RCC 7860 (cell line): ENCODE data around the gene TLK2.
A peak's percentile ranks its signal among the peaks of the same experiment; 100 is the strongest.

Experiments
- DNase-seq: peaks from one replicate; pipeline ENCODE4 v3.0.0-alpha.2; 2015; ENCODE audit warnings: low spot score
- FAIRE-seq: peaks from 2 replicates; lab custom pipeline; 2012; peaks lifted over from hg19 to GRCh38; lab: Jason Lieb, UNC

TLK2 gene

DNA sequence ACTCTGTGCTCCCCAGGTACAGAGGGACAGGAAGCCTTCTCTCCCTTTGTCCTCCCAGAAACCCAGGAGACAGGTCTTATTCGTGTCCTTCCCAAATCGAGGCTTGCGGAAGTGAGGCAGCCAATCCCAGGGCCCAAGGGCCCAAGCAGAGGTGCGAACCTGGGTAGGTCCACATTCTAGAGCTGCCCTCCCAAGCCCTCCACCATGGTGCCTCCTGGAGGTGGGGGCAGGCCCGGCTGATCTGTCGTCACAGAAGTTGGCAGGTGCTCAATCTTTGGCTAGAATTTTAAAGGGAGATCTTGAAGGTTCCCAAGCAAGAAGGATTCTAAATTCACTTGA is 170.3 kb downstream of the TLK2 start:
- no peak for FAIRE-seq

DNA sequence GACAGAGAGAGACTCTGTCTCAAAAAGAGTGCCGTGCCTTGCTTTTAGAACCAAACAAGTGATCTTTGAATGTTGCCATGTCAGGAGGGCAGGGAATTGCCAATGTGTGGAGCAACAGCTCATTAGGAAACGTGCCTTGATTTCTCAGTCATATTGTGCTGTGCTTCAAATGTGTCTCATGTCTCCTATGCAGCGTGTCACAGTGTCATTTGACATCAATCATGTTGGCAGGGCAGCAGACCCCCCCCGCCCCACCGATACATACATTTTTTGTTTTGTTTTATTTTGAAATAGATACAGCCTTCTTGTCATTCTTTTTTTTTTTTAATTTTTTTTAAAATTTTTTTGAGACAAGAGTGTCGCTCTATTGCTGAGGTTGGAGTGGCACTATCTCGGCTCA is 170.9 kb downstream of the TLK2 start:
- FAIRE-seq = no peak
- no peak for DNase-seq

More for the DNA sequence above, 170.3 kb downstream of the TLK2 start:
- DNase-seq = no peak

DNA sequence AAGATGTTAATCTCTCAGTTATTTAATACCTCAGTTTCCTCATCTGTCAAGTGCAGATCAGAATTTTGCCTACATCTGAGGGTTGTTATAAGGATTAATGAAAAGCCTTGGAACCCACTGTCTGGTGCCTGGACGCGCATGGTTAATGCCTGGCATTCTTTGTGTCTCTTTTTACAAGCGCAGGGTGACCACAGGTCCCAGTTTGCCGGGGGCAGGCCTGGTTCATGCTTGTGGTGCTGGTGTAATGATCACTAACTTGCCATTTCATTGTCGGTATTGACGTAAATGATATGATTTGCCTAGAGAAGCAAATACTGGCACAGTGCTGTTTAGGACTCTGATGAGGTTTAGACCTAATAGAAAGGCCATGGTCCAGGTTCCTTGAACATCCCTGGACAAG is 172.0 kb downstream of the TLK2 start:
- DNase-seq = peak; percentile 47
- no peak for FAIRE-seq

DNA sequence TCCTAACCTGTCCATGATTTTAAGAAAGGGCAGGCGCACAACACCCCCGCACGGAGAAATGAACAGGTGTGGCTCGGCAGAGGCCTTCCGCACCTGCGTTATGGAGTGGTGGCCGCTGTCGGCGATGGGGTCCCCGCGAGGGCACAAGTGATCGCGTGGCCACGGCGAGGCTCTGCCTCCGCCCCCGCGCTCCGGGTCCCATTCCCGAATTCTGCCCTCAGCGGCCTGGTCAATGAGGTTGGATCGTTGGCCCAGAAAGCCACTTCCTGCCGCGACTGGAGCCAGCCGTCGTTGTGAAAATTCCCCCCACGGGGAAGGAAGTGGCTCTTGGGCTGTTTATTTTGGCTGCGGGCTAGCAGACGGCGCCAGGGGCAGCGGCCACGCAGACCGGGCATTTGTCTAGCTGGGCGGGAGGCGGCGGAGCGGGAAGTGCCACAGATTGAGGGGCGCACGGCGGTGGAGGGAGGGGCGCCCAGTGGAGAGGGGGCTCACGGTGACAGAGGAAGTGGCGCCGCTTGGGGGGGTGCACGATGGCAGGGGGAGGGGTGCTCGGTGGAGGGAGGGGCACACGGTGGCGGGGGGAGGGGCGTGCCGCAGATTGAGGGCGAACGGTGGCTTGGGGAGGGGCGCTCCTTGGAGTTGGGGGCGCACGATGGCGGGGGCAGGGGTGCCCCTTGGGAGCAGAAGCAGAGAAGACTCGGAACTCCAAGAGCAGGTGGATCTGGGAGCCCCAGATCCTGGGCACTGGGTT is 173.8 kb downstream of the TLK2 start:
- DNase-seq (peak; percentile 89), FAIRE-seq (peak; percentile 79)

DNA sequence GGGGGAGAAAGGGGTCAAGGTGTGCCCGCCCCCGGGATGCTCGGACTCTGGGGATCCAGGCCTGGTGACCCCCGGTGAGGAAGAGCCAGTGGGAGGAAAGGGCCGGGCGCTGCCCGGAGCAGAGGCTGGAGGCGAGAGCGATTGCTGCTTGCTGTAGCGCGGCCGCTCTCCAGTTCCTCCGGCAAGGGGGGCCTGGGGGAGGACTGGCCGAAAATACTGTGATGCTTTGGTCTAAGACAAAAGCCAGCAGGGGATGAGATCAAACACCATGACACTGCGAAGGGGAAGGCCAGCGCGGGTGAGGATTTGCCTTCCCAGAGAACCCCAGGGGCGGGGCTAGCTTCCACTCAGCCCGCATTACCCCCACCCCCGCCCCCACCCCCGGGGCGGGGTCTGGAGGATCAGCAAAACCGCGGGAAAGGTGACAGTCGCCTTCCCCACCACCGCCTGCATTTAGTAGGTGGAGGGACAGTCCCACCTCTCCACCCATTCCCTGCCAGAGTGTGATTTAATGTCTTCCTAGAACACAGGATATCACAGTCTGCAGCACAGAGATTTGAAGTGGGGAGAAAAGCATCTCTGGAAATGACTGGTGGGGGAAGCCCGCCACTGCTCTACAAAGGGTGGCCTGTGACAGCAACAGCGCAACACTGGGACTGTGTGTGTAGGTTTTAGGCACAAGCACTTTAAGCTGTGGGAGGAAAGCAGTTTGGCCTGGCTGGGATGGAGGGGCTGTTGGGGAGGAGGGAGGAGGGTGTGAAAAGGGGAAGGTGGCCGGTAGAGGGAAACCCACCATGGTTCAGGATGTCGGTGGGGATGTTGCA is 174.6 kb downstream of the TLK2 start:
- DNase-seq (peak; percentile 80), FAIRE-seq (no peak)

DNA sequence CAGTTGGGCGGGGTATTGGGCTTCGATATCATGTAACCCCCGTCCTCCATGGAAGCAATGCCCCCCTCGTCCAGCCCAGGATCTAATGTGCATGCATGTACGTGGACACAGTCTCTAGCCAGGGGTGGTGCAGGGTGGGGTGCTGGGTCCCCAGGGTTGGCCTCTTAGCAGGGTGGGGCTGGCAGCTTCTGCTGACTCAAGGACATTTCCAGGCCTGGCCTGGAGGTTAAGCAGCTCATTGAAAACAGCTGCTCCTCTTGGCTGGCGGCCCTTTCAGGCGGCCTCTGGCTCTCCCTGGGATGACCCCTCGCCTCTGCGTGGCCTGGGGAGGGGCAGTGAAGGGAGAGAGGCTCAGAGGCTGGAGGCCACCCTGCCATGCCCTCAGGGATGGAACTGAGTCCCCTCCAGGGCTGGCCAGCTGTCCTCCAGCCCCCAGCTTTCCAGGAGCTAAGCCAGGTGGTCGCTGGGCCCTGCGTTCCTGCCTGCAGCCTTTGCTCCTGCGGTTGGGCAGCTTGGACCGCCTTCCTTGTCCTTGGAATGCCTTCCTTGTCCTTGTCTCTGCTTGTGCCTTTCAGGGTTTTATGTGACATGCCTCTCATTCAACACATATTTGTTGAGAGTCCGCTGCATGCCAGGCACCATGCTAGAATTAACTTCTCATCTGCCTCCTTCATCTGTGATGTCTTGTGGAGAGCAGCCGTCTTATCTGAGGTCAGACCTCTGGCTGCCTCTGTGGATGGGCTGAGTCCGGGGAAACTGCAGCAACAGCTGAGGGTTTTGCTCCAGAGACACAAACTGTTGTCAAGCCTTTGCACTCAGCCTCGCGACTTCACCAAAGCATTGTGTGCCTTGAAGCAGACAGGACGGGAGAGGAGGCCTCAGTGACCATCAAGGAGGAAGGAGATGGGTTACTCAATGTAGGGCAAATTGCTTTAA is 175.5 kb downstream of the TLK2 start:
- DNase-seq (no peak), FAIRE-seq (no peak)

DNA sequence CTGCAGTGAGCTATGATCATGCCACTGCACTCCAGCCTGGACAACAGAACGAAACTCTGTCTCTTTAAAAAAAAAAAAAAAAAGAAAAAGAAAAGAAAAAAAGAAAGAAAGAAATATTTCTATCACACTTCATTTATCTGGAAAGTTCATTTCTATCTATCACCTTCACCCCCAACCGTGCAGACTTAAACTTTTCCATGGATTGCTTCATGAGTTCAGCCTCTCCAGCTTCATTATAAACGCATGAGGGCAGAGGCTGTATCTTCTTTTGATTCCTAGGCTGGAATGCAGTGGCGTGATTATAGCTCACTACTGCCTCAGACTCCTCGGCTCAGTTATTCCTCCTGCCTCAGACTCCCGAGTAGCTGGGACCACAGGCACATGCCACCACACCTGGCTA is 177.0 kb downstream of the TLK2 start:
- no peak for FAIRE-seq

DNA sequence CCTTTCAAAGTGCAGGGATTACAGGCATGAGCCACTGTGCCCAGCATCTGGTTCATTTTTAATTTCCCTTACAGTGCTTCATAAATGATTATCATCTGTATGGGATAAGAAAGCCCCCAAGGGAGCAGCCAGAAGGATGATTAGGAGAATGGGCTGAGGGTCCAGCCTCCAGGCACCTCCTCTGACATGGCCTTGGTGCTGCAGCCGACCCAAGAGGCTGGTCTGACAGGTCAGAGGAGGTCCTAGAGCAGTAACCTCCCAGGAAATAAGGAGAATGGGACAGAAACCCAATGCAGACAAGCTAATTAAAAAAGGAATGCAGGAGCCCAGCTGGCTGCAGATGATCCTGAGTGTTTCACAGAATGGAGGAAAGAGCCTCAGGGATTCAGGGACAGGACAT is 177.8 kb downstream of the TLK2 start:
- DNase-seq (no peak), FAIRE-seq (no peak)

More for the DNA sequence above, 177.0 kb downstream of the TLK2 start:
- no peak for DNase-seq

DNA sequence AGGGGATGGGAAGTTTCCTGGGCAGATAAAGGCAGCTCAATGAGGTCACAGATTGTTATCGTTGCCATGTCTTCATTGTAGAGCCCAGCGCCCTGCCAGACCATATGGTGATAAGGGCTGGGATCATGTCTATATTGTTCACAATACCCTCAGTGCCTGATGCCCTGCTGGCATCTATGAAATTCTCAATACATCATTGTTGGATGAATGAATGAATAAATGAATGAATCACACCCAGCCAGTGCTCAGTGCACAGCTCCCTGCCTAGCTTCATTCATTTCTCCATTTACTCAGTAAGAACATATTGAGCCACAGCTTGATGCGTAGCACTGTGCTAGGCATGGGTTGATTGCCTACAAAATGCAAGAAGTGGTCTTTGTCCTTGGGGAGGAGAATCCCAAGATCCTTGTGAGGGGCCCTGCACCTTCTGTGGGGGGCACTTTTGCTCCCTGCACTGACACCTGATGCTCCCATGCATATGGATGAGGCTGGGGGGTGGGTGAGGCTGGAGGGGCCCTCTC is 178.6 kb downstream of the TLK2 start:
- no peak for FAIRE-seq
- DNase-seq = no peak

DNA sequence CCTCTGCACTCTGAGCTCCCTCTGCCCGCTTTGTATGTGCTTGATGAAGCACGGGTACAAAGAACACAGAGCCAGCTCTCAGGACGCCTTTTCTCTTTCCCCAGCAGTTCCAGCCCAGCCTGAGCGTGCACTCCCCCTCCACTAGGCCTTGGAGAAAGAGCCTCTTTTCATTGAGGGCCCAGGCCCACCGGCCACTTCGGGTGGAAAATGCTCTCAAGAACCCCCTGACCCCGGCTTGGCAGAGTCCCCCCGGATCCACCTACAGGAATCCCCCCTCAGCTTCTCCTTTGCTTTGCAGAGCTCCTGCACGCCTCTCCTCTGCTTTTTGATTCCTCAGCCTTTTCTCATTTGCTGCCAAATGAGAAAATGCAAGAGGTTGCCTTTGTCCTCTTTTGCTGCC is 179.1 kb downstream of the TLK2 start:
- FAIRE-seq (no peak), DNase-seq (no peak)

DNA sequence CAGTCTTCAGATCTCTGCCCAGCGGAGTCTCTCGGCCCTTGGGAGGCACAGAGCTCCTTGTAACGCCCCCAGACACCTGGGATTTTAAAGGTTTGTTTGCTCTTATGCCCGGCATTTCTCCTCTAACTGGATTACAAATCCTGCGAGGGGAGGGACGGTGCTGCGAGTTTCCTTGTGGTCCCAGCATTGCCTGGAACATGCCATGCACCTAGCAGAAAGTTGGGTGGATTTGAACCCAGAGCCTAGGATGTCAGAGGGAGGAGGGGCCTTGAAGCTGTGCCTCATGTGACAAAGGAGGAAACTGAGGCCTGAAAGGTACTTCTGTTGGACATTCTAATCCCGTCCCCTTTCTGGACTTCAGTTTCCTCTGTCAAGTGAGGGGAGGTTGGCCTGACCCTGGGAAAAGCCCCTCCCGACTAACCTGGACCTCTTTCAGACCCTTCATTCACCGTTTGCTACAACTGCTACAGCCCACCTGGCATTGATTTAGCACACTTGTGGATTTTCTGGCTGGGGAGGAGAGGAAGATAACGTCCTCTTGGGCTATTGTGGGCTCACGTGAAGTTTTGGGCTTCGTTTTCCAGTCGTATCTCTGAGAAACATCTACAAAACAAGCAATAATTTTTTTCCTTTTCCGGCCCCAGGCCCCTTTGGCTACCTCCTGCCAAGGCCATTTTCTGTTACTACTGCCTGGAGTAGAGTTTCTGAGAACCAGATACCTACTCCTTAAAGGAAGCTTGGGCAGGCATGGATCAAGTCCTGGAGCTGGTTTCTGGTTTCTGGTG is 179.7 kb downstream of the TLK2 start:
- FAIRE-seq (no peak), DNase-seq (no peak)

DNA sequence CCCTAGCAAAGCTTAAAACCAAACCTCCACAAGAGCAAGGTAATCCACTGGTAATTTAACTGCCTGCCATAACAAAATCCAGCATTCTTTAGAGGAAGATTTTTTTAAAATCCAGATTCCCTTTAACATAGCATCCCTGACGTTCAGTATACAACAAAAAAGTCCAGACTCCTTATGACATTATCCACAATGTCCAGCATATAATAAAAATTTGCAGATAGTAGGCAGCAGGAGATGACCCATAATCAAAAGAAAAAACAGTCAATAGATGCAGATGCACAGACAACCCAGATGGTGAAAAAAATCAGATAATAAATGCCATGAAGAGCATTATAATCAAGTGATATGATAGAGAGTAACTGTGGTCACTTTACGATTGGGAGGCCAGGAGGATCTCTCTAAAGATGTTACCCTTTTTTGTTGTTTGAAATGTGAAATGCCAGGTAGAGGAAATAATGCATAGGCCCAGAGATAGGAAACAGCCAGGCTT is 182.0 kb downstream of the TLK2 start:
- FAIRE-seq (no peak), DNase-seq (no peak)

DNA sequence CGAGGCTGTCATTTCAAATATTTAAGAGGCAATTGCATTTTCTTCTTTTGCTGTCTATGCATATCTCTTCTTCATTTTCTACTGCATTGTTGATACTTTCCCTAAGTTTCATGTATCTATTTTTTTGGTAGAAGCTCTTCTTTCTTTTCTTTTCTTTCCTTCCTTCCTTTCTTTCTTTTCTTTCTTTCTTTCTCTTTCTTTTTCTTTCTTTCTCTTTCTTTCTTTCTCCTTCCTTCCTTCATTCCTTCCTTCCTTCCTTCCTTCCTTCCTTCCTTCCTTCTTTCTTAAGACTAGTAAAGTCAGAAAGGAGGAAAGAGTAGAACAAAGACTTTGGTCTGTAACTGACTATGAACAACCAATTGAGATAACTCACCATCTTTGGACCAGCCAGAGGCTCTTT is 182.7 kb downstream of the TLK2 start:
- FAIRE-seq (no peak), DNase-seq (no peak)

DNA sequence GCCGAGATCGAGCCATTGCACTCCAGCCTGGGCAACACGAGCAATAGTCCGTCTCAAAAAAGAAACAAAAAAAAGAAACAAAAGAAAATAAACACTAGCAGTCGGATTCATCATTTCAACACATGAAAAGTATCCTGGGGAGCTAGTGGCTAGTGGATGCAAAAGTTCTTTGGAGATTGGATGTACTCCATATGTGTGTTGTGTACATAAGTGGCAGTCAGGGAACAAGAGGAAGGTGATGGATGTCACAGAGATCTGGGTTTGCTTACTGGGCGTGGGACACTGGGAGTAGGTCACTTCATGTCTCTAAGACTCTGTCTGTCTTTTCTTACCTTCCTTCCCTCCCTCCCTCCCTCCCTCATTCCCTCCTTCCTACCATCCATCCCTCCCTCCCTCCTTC is 184.2 kb downstream of the TLK2 start:
- FAIRE-seq (no peak), DNase-seq (no peak)
